Midbrain (tissue), 1 donor: ENCODE results near the gene CLDN17.

Source experiments
- DNase-seq: peaks from one replicate; lab custom pipeline; 2025; lab: John Stamatoyannopoulos, UW

Gene CLDN17, protein sequence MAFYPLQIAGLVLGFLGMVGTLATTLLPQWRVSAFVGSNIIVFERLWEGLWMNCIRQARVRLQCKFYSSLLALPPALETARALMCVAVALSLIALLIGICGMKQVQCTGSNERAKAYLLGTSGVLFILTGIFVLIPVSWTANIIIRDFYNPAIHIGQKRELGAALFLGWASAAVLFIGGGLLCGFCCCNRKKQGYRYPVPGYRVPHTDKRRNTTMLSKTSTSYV

GRCh38 chr21:30166705-30167104 is at the start of gene CLDN17:
TSS of gene CLDN17 (minus strand) at chr21:30166805. CDS start at chr21:30166617, 188 bp downstream.
- no peak for DNase-seq

GRCh38 chr21:30216041-30216723 is 49.6 kb upstream of the CLDN17 start, which contains the start of gene CLDN8:
TSS of gene CLDN8 (minus strand) at chr21:30216097. CDS start at chr21:30215925, 172 bp downstream.
- no peak for DNase-seq

GRCh38 chr21:30211071-30211470 is 44.5 kb upstream of the CLDN17 start:
- DNase-seq, result no peak

- no peak for DNase-seq
These were observed 43.0 kb upstream of the CLDN17 start for GRCh38 chr21:30209601-30210000.

- DNase-seq, result no peak
These were observed 40.6 kb upstream of the CLDN17 start for GRCh38 chr21:30207252-30207579.

- no peak for DNase-seq
These were observed 40.1 kb upstream of the CLDN17 start for GRCh38 chr21:30206551-30207251.

- DNase-seq, result no peak
These were observed 33.4 kb upstream of the CLDN17 start for GRCh38 chr21:30200000-30200399.

- peak; percentile 35 for DNase-seq
These were observed 28.2 kb upstream of the CLDN17 start for GRCh38 chr21:30194701-30195299.

GRCh38 chr21:30193201-30193600 is 26.6 kb upstream of the CLDN17 start:
- DNase-seq, result no peak

GRCh38 chr21:30190554-30190953 is 23.9 kb upstream of the CLDN17 start:
- no peak for DNase-seq

- no peak for DNase-seq
These were observed 23.2 kb upstream of the CLDN17 start for GRCh38 chr21:30189773-30190172.

- no peak for DNase-seq
These were observed 19.6 kb upstream of the CLDN17 start for GRCh38 chr21:30186242-30186641.

DNA sequence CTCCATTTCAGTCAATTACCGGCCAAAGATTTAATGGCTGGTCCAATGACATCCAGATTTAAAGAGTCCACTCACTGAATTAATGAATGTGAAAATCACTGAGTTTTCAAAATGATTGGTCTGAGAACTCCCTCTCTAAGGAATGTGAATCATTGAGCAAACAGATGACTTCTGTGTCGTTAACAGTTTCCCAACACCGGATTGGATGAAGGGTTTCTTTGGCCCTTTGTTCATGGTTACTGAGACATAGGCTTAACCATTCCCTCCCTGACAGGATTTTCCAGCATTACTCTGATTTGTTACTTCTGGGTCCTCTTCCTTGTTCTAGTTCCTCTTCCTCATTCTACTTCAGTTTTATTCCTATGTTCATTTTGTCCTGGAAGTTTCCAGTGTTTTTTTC is 1.5 kb upstream of the CLDN17 start:
- no peak for DNase-seq

GRCh38 chr21:30166171-30166570 is 434 bp downstream of the CLDN17 start:
- DNase-seq, result no peak

GRCh38 chr21:30164796-30165195 is 1.8 kb downstream of the CLDN17 start:
- DNase-seq, result no peak

DNA sequence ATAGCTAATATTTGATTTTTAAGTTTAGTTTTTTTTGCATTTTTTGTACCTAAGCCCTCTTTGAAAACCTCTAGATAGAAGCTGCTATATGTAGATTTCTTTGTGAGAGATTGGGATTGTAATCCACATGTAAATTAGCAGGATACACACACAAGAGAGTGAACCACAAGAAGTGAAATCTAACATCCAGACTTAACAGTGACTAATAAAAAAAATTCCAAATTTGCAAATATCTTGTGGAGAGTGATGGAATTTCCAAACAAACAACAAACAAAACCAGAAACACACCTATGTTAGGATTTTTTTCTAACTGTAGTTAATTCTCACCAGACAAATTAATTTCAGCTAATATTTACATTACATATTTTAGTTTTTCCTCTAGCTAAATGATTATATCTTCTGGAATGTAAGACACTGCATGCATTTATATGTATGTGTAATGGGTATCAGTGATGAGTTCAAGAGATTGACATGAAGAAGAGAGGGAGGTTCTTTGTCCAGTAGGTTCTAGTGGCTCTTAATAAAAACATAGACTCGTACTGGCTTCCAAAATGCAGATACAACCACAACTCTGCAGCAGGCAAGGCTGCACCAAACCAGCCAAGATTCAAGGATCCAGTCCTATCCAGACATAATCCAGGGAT is 12.8 kb downstream of the CLDN17 start:
- no peak for DNase-seq

DNA sequence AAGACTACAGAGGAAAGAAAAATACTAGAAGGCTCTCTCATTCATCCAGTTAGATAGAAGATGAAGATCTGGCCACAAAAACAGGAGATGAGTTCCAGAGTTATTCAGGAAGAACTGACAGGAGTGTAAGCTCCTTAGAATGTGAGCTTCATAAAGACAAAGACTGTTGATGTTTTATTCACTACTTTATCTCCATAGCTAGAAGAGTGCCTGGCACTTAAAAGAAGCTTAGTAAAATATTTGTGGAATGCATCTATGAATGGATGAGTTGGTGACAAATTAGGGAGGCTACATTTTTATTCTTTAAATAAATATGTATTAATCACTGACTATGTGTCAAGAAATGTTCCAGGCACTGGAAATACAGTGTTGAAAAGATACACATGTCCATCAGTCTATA is 13.8 kb downstream of the CLDN17 start:
- no peak for DNase-seq

DNA sequence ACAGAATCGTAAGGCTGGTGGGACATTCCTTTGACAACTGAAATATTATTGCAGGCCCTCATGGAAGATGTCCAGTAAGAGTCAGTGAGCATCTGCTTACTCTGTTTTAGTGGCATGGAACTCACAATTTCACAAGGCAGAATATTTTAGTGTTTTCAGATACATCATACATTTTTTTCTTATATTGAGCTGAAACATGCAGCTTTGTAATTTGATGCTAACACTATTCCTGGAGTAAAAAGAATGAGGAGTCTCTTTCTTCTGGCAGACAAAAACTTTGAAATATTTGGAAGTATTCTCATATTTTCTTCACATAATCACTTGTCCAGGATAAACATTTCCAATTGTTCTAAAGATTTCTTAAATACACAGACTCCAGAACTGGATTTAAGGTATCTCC is 17.7 kb downstream of the CLDN17 start:
- no peak for DNase-seq

GRCh38 chr21:30146558-30147282 is 19.9 kb downstream of the CLDN17 start:
- no peak for DNase-seq

DNA sequence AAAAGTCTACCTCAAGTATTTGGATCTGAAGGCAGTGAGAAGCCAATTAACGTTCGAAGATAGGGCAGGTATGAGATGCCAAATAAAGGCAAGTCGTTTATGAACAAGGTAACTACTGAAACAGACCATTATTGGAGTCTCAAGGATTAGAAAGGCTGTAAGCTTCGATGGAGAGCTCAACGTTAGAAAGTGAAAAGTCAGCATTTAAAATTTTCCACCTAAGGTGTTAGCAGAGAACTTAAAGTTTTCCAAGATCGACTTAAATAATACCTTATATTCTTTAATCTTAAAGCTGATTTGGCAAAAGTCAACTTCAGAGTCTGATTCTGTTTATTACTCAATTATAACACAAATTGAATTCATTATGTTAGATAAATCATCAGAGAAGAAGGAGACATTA is 28.1 kb downstream of the CLDN17 start:
- DNase-seq, result no peak

DNA sequence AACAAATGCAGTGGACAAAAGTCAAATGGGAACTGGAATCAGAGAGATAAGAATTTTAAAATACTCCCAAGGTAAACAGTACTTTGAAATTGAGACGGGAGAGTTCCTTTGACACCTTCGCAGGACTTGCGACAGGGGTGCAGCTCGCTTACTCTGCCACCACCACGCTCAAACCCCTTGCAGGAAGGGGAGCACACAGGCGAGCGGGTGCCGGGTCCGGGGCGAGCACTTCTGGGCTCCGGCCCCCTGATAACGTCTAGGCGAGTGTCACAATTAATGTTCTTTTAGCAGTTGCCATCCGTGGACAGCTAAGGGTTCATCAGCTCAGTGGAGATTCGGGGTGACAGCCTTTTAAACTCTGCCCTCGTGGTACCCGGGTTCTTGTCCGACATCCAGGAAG is 37.4 kb downstream of the CLDN17 start:
- no peak for DNase-seq

DNA sequence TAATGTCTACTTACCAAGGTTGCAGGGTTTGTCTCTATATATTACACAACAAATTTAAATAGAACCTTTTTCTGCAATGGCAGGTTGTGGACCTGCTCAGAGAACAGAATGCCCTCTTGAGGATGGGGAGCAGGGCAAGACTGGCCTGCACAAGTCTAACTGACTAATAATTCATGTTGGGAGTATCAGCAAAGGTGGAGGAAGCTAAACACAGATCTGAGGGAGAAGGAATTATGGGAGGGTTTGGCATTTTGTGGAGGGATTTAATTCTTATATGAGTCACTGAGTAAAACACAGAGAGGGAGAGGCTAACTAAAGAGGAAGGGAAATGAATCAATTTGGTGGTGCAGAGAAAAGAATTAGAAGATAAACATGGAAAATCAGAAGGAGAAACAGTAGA is 40.0 kb downstream of the CLDN17 start:
- no peak for DNase-seq
